ENCODE measurements around the gene OLIG3. TPM values are rescaled to one million over a fixed set of nuclear protein-coding genes. Genes with fewer than 3 reads are reported as not detected.

Gene OLIG3
- total and polyA plus RNA-seq, 2 of the 8 experiments (the other 6 are each of a cell fraction or from before 2014, with no cell fraction given), result 0.60 to 1.3 TPM

GRCh38 chr6:137531376-137532092, 37.3 kb upstream of the OLIG3 start:
- no peak for FAIRE-seq
- Histone ChIP-seq H4K5ac (ENCODE audit: insufficient read length, low read depth, low read length) (no peak overlapping the region), H3K56ac (replicated peaks; ENCODE audit: insufficient read length, low read depth, low read length) (no peak overlapping the region), H2AK5ac (ENCODE audit: low read depth, low read length) (no peak overlapping the region), H3K9ac (replicated peaks in 1 of 4; ENCODE audit: extremely low read depth in 1 of 4, low read depth in 3 of 4, low read length in 3 of 4) (no peak overlapping the region), H3K18ac (ENCODE audit: extremely low read depth, low read length) (no peak overlapping the region), H2BK120ac (replicated peaks; ENCODE audit: low read depth, low read length) (peak overlapping the region; percentile 21), H3K14ac (ENCODE audit: insufficient read length) (no peak overlapping the region), H4K8ac (ENCODE audit: extremely low read depth, insufficient read depth, low read length) (no peak overlapping the region), H3K4me1 (replicated peaks in 1 of 4; ENCODE audit: control insufficient read depth in 3 of 4, insufficient read depth in 4 of 4, low read length in 3 of 4) (no peaks in the 10 kb centered on the region), H3K4ac (replicated peaks; ENCODE audit: insufficient read length, low read depth, low read length) (no peak overlapping the region), H2AFZ (ENCODE audit: low read length) (no peak overlapping the region), H4K20me1 (replicated peaks in 1 of 2; ENCODE audit: control insufficient read depth in 1 of 2, insufficient read depth in 2 of 2, low read length in 2 of 2) (no peaks in the 10 kb centered on the region), H3K9me3 (ENCODE audit: insufficient read depth in 2 of 2, low read depth in 1 of 2, low read length in 1 of 2) (0 out of 4 replicates have a peak, but pooled peaks cover 0 to under 1% of the 10 kb centered on the region in 2 experiments), H2BK20ac (ENCODE audit: low read length) (no peak overlapping the region), H3K23ac (ENCODE audit: insufficient read length) (no peak overlapping the region), H2BK15ac (ENCODE audit: low read length) (no peak overlapping the region), H3K4me2 (ENCODE audit: insufficient read depth in 1 of 2, low read depth in 2 of 2, low read length in 2 of 2) (no peak overlapping the region), H3K27ac (ENCODE audit: low read depth, low read length) (no peak overlapping the region), H2BK12ac (ENCODE audit: low read depth, low read length) (no peak overlapping the region), H3K79me2 (ENCODE audit: control insufficient read depth in 1 of 2, insufficient read depth in 2 of 2, low read length in 2 of 2) (no peaks in the 10 kb centered on the region), H3K36me3 (ENCODE audit: control insufficient read depth in 2 of 4, insufficient read depth in 4 of 4, low read length in 3 of 4) (no peaks in the 10 kb centered on the region), H3K79me1 (ENCODE audit: low read depth, low read length) (no peaks in the 10 kb centered on the region), H3K23me2 (ENCODE audit: low read depth, low read length) (peaks cover 2% of the 10 kb centered on the region; the same call in 1 of the 2 replicates), H2BK5ac (ENCODE audit: low read depth, low read length) (no peak overlapping the region), H3K4me3 (ENCODE audit: extremely low read depth in 1 of 4, insufficient read depth in 2 of 4, low read depth in 3 of 4, low read length in 4 of 4) (no peak overlapping the region), H4K91ac (replicated peaks; ENCODE audit: insufficient read length, low read length) (no peak overlapping the region), H3K27me3 (replicated peaks in 1 of 4; ENCODE audit: control insufficient read depth in 3 of 4, extremely low read depth in 1 of 4, insufficient read depth in 3 of 4, low read length in 3 of 4) (no peaks in the 10 kb centered on the region)
- 87% methylated on average over 7 of the region's 7 CpGs; no CpG with 5 or more reads in 1 of the 2 experiments for WGBS, 2 experiments (ENCODE audit: extremely low coverage in 1 of 2, insufficient coverage in 1 of 2, insufficient read length in 1 of 2, insufficient replicate concordance in 2 of 2, low coverage in 1 of 2, low lambda C conversion rate in 2 of 2, missing lambda C conversion rate in 1 of 2)
- ChIA-PET POLR2A (ENCODE audit: partially characterized antibody) (interaction anchor here (0.7 kb wide), 1 partner anchor 38 kb away, joined by 3 read pairs; no protein-coding TSS in a partner anchor), CTCF (ENCODE audit: partially characterized antibody) (interaction anchor here (0.6 to 2.2 kb wide), 8 partner anchors 8 to 93 kb away, joined by 3 to 9 read pairs (median 4); no protein-coding TSS in a partner anchor)
- no peak for TF ChIP-seq SIN3A (conservative IDR thresholded peaks at IDR 0.05 in 1 of 2, IDR thresholded peaks at IDR 0.05 in 1 of 2; ENCODE audit: low read depth in 1 of 2, low read length in 2 of 2)
- TF ChIP-seq HDAC6 (IDR thresholded peaks at IDR 0.05; ENCODE audit: low read depth, low read length), result no peak
- no peak for TF ChIP-seq GTF2F1 (IDR thresholded peaks at IDR 0.05; ENCODE audit: borderline replicate concordance, low read depth, low read length)
- TF ChIP-seq KDM4A (IDR thresholded peaks at IDR 0.05; ENCODE audit: low read depth, low read length, severe bottlenecking), result no peak
- TF ChIP-seq, protein P1, sequence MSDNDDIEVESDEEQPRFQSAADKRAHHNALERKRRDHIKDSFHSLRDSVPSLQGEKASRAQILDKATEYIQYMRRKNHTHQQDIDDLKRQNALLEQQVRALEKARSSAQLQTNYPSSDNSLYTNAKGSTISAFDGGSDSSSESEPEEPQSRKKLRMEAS (IDR thresholded peaks at IDR 0.05), result no peak
- no peak for TF ChIP-seq MAFK (IDR thresholded peaks at IDR 0.05; ENCODE audit: low read depth, low read length)
- TF ChIP-seq RFX5 (IDR thresholded peaks at IDR 0.05; ENCODE audit: borderline replicate concordance, low read depth, low read length), result no peak
- TF ChIP-seq CREB1 (IDR thresholded peaks at IDR 0.05), result no peak
- no peak for TF ChIP-seq NANOG (IDR thresholded peaks at IDR 0.05; ENCODE audit: insufficient read depth, low read depth, low read length, poor library complexity, severe bottlenecking)
- TF ChIP-seq TBP (IDR thresholded peaks at IDR 0.05; ENCODE audit: low read depth, low read length), result no peak
- TF ChIP-seq PHF8 (conservative IDR thresholded peaks at IDR 0.05; ENCODE audit: low read depth, low read length), result no peak
- no peak for TF ChIP-seq SAP30 (IDR thresholded peaks at IDR 0.05; ENCODE audit: insufficient read depth, insufficient replicate concordance, low read length)
- no peak for DNase-seq (ENCODE audit: low read depth in 1 of 2, low spot score in 2 of 2)
